ENCODE measurements around the gene C9orf78. TPM values are rescaled to one million over a fixed set of nuclear protein-coding genes. Genes with fewer than 3 reads are reported as not detected.

Gene C9orf78
- total and polyA plus RNA-seq, 9 of the 15 experiments (the other 6 are each of a cell fraction or from before 2014, with no cell fraction given), result 94.6 to 266 (median 202) TPM

GRCh38 chr9:129802833-129803675 is 32.0 kb downstream of the C9orf78 start, which contains the start of gene TOR1B (continued):
- no peak for TF ChIP-seq HMGXB4 (CRISPR knock-in tag; IDR thresholded peaks at IDR 0.05)
- no peak for TF ChIP-seq BRF1 (IDR thresholded peaks at IDR 0.05; ENCODE audit: borderline replicate concordance, extremely low read depth, insufficient read length)
- TF ChIP-seq FIP1L1 (IDR thresholded peaks at IDR 0.05; ENCODE audit: low read depth, low read length, poor library complexity, severe bottlenecking), result peak; percentile 92
- TF ChIP-seq ZNF780A (CRISPR knock-in tag; IDR thresholded peaks at IDR 0.05), result no peak
- TF ChIP-seq BCL6 (CRISPR knock-in tag; IDR thresholded peaks at IDR 0.05), result no peak
- TF ChIP-seq DMBX1 (CRISPR knock-in tag; IDR thresholded peaks at IDR 0.05; ENCODE audit: borderline replicate concordance), result no peak; the same call in 1 of the 2 replicates
- TF ChIP-seq ATF6 (CRISPR knock-in tag; IDR thresholded peaks at IDR 0.05), result no peak
- peak; percentile 95 for TF ChIP-seq SAP30 (IDR thresholded peaks at IDR 0.05; ENCODE audit: borderline replicate concordance, insufficient read depth, low read depth, low read length, poor library complexity, severe bottlenecking)
- 0 out of 2 replicates have a peak, but pooled peaks have one; percentile 60 for TF ChIP-seq NR4A1 (CRISPR knock-in tag; IDR thresholded peaks at IDR 0.05)
- no peak for TF ChIP-seq NR4A1 (tag; IDR thresholded peaks at IDR 0.05)
- no peak for TF ChIP-seq CC2D1A (IDR thresholded peaks at IDR 0.05)
- no peak for TF ChIP-seq ZNF354B (CRISPR knock-in tag; IDR thresholded peaks at IDR 0.05)
- TF ChIP-seq MYC (IDR thresholded peaks at IDR 0.05; ENCODE audit: low read depth, low read length), result peak; percentile 53
- TF ChIP-seq MYC (CRISPR knock-in tag; IDR thresholded peaks at IDR 0.05; ENCODE audit: borderline replicate concordance, low read depth), result no peak
- TF ChIP-seq RB1 (IDR thresholded peaks at IDR 0.05; ENCODE audit: low read depth), result peak; percentile 98
- TF ChIP-seq SP2 (IDR thresholded peaks at IDR 0.05; ENCODE audit: extremely low read depth, low read depth, low read length, poor library complexity, severe bottlenecking), result peak; percentile 2
- TF ChIP-seq KLF10 (CRISPR knock-in tag; IDR thresholded peaks at IDR 0.05), result no peak
- TF ChIP-seq U2AF1 (optimal IDR thresholded peaks at IDR 0.05; ENCODE audit: low read depth, low read length), result peak; percentile 91
- TF ChIP-seq ZNF274 (IDR thresholded peaks at IDR 0.05; ENCODE audit: borderline replicate concordance, low read depth, low read length), result no peak
- peak; percentile 90 for TF ChIP-seq CCNT2 (IDR thresholded peaks at IDR 0.05; ENCODE audit: borderline replicate concordance, extremely low read depth, insufficient read length, low read depth, low read length)
- TF ChIP-seq PML (IDR thresholded peaks at IDR 0.05; ENCODE audit: low read length), result peak; percentile 67; the same call in 1 of the 2 replicates
- TF ChIP-seq HNRNPLL (IDR thresholded peaks at IDR 0.05; ENCODE audit: low read depth, low read length, poor library complexity, severe bottlenecking), result no peak
- no peak for TF ChIP-seq CBX8 (IDR thresholded peaks at IDR 0.05; ENCODE audit: borderline replicate concordance, extremely low read depth, low read depth, low read length, poor library complexity, severe bottlenecking)
- TF ChIP-seq CSDE1 (IDR thresholded peaks at IDR 0.05), result no peak
- no peak for TF ChIP-seq IRF2 (CRISPR knock-in tag; IDR thresholded peaks at IDR 0.05)
